VCaP (cell line): Measurements from ENCODE around the gene RAD51B.

ENCODE experiments used
- H3K27ac ChIP-seq: fragments of 450-650 bp; 2 replicates; pipeline ENCODE4 v1.5.1; 2017
- CTCF ChIP-seq: fragments of 450-650 bp; conservative IDR thresholded peaks from 2 replicates; pipeline ENCODE4 v1.5.1; 2017; ENCODE audit warnings: mild to moderate bottlenecking, moderate library complexity

RAD51B gene

GRCh38 chr14:68271913-68272391, 452.4 kb downstream of the RAD51B start:
- no peak overlapping the region for H3K27ac ChIP-seq
- TF ChIP-seq CTCF, result no peak

- H3K27ac ChIP-seq, result no peak overlapping the region
- no peak for TF ChIP-seq CTCF
Observed at GRCh38 chr14:68273413-68273812, 453.8 kb downstream of the RAD51B start.

GRCh38 chr14:68274725-68275124, 455.1 kb downstream of the RAD51B start:
- H3K27ac ChIP-seq, result no peak overlapping the region
- no peak for TF ChIP-seq CTCF

- H3K27ac ChIP-seq, result no peak overlapping the region
- no peak for TF ChIP-seq CTCF
Observed at GRCh38 chr14:68278576-68279436, 459.2 kb downstream of the RAD51B start.

GRCh38 chr14:68279437-68279720, 459.8 kb downstream of the RAD51B start:
- no peak overlapping the region for H3K27ac ChIP-seq
- no peak for TF ChIP-seq CTCF

GRCh38 chr14:68279777-68280233, 460.2 kb downstream of the RAD51B start:
- no peak for TF ChIP-seq CTCF
- no peak overlapping the region for H3K27ac ChIP-seq

GRCh38 chr14:68281497-68281896, 461.9 kb downstream of the RAD51B start:
- no peak overlapping the region for H3K27ac ChIP-seq
- TF ChIP-seq CTCF, result no peak
